OCI-LY3 (cell line): ENCODE results near the gene ZNRF1.

Source experiments
- CTCF ChIP-seq: fragments of 200-600, 300-600 bp; sonication (generic); IDR thresholded peaks from 2 replicates; pipeline ENCODE4 v1.5.1; 2014; ENCODE audit warnings: antibody characterized with exemption, low read length, low read depth
- EZH2phosphoT487 ChIP-seq: fragments of 200-600 bp; shearing (Covaris generic); IDR thresholded peaks from 2 replicates; pipeline ENCODE4 v1.6.1; 2018; ENCODE audit warnings: antibody characterized with exemption, mixed run types, low read depth

- TF ChIP-seq CTCF (no peak), EZH2phosphoT487 (no peak)
Measured at GRCh38 chr16:75053791-75054555, 55.1 kb downstream of the ZNRF1 start.
